PFSK-1 (cell line): ENCODE results near the gene AKR1A1.

Experiments
- POLR2AphosphoS5 ChIP-seq: IDR thresholded peaks from 2 replicates; pipeline ENCODE4 v1.6.1; 2012; ENCODE audit warnings: low read depth, mild to moderate bottlenecking, control low read depth, low read length, moderate library complexity
- TF ChIP-seq, protein P1 (sequence below), 2 experiments: IDR thresholded peaks; 2 replicates each; pipeline versions ENCODE4 v1.6.1 to v1.8.0; 2011 to 2012; ENCODE audit warnings: low read depth in 2 of 2, low read length in 2 of 2, control low read depth in 1 of 2, inconsistent platforms in 1 of 2, mild to moderate bottlenecking in 1 of 2, moderate library complexity in 1 of 2; ENCODE audit not compliant: insufficient read depth in 1 of 2

DNA sequence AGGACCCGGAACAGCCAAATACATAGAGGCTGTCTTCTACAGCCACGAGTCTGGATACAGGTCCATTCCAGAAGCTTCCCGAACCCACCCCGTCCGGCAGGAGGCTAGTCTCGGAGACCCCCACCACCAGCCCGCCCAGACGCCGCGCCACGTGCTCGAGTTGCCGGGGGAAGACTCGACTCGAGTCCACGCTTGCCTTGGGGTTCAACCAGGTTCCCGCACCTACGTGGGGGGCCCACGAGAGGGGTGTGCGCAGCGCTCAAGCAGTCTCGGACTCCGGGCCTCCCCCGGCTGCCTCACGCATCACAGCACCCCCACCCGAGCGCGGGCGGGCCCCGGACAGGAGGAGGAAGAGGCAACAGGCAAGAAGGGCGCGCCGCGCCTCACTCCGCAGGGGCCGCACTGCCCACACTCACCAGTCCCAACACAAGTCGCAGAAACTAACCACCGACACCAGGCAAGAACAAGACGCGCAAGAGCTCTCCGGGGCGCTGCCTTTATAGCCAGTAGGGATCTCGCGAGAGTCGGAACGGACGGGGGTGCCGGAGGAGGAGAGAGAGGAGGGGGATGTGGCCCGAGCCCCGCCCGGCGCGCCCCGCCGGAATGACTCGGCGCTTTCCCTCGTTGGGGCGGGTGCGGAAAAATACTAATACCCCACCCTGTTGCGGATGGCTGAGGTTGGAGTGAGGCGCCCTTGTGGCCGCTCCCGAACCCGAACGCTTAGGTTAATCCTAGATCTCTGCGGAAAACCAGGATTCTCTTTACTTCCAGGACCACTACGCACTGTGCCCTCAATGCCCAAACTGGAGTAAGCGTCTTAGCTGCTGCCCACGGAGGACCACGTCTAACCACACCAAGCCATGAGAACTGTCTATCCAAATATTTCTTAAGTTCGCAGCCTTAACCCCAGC, 29.0 kb upstream of the AKR1A1 start, which contains the start of gene PRDX1:
- TF ChIP-seq, protein P1, sequence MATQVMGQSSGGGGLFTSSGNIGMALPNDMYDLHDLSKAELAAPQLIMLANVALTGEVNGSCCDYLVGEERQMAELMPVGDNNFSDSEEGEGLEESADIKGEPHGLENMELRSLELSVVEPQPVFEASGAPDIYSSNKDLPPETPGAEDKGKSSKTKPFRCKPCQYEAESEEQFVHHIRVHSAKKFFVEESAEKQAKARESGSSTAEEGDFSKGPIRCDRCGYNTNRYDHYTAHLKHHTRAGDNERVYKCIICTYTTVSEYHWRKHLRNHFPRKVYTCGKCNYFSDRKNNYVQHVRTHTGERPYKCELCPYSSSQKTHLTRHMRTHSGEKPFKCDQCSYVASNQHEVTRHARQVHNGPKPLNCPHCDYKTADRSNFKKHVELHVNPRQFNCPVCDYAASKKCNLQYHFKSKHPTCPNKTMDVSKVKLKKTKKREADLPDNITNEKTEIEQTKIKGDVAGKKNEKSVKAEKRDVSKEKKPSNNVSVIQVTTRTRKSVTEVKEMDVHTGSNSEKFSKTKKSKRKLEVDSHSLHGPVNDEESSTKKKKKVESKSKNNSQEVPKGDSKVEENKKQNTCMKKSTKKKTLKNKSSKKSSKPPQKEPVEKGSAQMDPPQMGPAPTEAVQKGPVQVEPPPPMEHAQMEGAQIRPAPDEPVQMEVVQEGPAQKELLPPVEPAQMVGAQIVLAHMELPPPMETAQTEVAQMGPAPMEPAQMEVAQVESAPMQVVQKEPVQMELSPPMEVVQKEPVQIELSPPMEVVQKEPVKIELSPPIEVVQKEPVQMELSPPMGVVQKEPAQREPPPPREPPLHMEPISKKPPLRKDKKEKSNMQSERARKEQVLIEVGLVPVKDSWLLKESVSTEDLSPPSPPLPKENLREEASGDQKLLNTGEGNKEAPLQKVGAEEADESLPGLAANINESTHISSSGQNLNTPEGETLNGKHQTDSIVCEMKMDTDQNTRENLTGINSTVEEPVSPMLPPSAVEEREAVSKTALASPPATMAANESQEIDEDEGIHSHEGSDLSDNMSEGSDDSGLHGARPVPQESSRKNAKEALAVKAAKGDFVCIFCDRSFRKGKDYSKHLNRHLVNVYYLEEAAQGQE (IDR thresholded peaks at IDR 0.05; ENCODE audit: insufficient read depth in 1 of 2, low read depth in 2 of 2, low read length in 2 of 2), result peak; percentile 56 to 72; a peak in 3 of 4 replicates
- TF ChIP-seq POLR2AphosphoS5, result peak; percentile 100
